GM18870 (cell line): ENCODE data around the gene ATG2B.

ENCODE experiments used
- ATAC-seq: cut with Tn5 transposase; IDR thresholded peaks from one replicate; pipeline ENCODE4 v1.9.1; 2021; ENCODE audit warnings: moderate library complexity; ENCODE audit not compliant: unreplicated experiment

Gene ATG2B, protein sequence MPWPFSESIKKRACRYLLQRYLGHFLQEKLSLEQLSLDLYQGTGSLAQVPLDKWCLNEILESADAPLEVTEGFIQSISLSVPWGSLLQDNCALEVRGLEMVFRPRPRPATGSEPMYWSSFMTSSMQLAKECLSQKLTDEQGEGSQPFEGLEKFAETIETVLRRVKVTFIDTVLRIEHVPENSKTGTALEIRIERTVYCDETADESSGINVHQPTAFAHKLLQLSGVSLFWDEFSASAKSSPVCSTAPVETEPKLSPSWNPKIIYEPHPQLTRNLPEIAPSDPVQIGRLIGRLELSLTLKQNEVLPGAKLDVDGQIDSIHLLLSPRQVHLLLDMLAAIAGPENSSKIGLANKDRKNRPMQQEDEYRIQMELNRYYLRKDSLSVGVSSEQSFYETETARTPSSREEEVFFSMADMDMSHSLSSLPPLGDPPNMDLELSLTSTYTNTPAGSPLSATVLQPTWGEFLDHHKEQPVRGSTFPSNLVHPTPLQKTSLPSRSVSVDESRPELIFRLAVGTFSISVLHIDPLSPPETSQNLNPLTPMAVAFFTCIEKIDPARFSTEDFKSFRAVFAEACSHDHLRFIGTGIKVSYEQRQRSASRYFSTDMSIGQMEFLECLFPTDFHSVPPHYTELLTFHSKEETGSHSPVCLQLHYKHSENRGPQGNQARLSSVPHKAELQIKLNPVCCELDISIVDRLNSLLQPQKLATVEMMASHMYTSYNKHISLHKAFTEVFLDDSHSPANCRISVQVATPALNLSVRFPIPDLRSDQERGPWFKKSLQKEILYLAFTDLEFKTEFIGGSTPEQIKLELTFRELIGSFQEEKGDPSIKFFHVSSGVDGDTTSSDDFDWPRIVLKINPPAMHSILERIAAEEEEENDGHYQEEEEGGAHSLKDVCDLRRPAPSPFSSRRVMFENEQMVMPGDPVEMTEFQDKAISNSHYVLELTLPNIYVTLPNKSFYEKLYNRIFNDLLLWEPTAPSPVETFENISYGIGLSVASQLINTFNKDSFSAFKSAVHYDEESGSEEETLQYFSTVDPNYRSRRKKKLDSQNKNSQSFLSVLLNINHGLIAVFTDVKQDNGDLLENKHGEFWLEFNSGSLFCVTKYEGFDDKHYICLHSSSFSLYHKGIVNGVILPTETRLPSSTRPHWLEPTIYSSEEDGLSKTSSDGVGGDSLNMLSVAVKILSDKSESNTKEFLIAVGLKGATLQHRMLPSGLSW (N-terminal part only)

DNA sequence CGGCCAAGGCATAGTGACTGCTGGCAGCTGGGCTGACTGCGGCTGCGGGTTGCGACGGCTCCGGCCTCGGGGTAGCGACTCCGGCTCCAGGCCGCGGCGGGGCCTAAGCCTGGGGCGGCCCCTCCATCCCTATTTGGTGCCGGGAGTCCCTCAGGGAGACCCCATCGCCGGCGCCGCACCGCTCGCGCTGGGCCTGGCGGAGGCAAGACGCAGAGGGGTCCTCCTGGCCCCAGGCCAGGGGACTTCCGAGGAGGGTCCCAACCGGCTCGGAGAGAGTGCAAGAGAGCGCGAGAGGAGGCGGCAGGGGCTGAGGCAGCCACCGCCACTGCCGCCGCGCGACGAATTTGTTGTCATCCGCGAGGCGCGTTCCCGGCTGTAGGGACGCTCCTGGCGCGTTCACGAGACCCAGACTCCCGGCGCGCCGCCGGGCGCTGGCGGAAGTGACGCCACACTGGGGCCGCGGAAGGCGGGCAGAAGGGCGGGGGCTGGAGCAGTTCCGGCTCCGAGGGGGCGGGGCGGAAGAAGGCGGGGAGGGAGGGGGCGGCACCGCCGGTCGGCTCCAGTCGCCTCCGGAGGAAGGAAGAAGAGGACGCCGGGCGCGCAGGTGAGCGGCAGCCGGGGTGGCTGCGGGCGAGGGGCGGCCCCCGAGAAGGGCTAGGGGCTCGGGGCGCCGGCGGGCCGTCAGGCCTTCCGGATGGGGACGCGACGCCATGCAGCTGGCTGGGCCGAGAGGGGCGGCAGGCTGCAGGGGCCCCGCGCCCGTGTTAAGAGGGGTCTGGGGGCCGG is at the start of gene ATG2B, which contains the start of gene GSKIP:
TSS of gene ATG2B (minus strand) at position 377 of the 786 bp plus-strand sequence. CDS start at position 12, 365 bp downstream.
TSS of gene GSKIP (plus strand) at position 562 of the 786 bp plus-strand sequence. CDS start 18,722 bp downstream, outside the sequence.
- peak; percentile 55 for ATAC-seq

- ATAC-seq = no peak
These were observed 47.0 kb upstream of the ATG2B start for GRCh38 chr14:96410119-96410518.

DNA sequence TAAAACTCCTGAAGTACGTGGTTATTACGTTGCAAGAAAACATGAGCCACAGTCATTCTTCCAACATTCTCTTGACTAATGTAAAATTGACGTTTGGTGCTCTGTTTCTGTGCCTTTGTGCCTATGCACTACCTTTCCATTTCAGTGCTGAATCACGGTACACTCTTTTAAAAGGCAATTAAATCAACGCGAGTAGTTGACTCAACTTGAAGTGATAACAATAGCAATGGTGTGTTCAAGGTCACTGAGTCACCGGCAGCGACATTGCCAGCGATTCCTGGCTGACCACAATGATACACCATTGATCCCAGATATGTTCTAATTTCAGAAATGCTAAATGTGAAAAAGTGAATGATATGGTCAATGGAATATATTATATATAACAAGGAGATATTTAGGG is 46.6 kb upstream of the ATG2B start:
- ATAC-seq = no peak

GRCh38 chr14:96408608-96409007 is 45.5 kb upstream of the ATG2B start:
- no peak for ATAC-seq

GRCh38 chr14:96407935-96408570 is 44.9 kb upstream of the ATG2B start:
- ATAC-seq = no peak

DNA sequence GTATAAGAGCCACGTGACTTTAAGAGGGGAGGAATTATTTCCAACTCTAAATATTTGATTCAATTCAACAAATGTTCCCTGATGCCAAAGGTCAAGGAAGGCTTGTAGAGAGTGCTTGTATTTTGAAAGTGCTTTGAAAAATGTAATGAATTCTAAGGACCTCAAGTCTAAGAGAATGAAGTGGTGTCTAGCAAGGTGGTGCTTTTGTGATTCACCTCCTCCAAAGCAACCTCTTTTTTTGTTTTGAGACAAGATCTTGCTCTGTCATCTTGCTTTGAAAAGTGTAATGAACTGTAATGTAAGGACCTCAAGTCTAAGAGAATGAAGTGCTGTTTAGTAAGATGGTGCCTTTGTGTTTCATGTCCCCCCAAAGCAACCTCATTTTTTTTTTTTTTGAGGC is 42.5 kb upstream of the ATG2B start:
- no peak for ATAC-seq

- no peak for ATAC-seq
These were observed 40.3 kb upstream of the ATG2B start for GRCh38 chr14:96403409-96403808.

DNA sequence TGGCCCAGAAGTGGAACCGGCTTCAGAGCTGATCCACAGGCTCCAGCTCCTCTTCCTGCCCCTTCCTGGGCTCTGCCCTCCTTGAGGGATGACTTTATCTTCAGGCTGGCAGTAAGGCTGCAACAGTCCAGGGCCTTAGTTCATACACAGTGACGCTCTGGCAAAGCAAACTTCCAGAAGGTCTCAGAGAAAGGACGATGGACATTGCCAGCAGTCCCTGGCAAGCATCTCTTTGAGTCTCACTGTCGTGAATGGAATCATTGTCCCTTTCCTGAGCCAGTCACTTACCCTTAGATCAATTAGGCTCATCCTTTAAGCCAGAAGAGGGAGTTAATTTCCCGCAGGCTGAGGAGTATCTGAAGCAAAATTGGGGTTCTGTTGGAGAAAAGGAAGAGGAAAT is 37.4 kb upstream of the ATG2B start:
- ATAC-seq = no peak

DNA sequence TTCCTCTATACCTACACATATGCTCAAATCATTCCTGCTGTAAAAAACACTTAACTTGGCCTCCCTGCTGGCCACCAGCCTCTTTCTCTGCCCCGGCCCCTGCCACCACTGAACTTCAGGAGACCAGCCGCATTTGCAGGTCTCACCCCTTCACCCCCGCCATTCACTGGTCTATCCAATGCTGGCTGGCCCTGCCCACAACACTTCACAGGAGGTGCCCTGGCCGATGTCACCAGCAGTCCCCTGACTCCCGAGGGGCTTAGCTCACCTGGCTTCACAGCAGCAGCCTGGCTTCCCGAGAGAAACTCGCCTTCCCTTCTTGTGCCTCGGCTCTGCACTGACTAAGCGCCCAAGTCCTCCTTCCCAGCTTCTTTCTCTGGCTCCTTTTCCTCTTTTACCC is 36.3 kb upstream of the ATG2B start:
- no peak for ATAC-seq

DNA sequence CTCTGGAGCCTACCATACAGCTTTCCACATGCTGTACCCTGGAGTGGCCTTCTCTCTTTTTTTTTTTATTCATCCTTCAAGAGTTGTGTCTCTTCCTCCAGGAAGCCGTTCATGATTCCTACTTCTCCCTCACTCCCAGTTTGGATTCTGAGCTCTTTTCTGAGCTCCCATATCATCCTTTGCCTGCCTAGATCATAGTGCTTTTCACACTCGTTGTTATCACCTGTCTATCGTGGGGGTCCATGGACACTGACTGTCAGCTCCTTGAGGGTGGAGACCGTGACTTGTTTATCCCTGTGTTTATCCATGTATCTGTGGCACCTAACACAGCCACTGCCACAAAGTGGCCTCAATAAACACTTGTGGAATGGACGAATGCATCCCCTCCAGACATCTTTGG is 35.8 kb upstream of the ATG2B start:
- ATAC-seq = no peak

GRCh38 chr14:96398432-96398831 is 35.3 kb upstream of the ATG2B start:
- no peak for ATAC-seq

- no peak for ATAC-seq
These were observed 31.1 kb upstream of the ATG2B start for GRCh38 chr14:96394047-96394815.

GRCh38 chr14:96393071-96393691 is 30.0 kb upstream of the ATG2B start:
- ATAC-seq = no peak

DNA sequence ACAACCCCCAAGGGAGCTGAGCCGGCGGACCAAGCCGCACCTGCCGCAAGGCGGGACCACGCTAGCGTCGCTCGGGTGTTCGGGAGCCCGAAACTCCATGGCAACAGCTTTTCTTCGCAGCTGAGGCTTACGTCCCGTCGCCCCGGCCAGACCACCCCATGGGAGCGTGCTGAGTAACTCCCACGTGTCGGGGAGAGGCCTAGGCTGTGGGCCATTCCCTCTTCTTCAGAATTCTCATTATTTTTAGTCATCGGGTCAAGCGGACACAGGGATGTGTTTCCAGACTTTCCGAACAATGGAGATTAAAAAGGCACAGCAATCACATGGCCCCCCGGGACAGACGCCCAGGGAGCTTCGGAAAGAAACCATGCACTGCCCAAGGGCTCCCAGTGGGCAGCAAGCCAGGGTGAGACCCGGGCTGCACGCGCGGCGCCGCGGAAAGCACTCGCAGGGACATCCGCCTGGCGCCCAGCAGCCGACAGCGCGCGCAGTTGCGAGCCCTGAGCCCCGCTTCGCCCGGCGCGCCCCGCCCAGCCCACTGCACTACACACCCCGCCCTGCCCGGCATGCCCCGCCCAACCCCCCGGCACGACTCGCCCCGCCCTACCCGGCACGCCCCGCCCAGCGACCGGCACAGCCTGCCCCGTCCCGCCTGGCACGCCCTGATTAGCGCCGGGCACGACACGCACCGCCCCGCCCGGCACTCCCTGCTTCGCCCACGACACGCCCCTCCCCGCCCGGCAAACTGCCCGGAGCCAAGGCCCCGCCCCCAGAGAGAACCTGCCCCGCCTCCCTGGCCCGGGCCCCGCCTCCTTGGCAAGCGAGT is 28.4 kb upstream of the ATG2B start:
- peak; percentile 66 for ATAC-seq

GRCh38 chr14:96390965-96391292 is 27.8 kb upstream of the ATG2B start:
- no peak for ATAC-seq

DNA sequence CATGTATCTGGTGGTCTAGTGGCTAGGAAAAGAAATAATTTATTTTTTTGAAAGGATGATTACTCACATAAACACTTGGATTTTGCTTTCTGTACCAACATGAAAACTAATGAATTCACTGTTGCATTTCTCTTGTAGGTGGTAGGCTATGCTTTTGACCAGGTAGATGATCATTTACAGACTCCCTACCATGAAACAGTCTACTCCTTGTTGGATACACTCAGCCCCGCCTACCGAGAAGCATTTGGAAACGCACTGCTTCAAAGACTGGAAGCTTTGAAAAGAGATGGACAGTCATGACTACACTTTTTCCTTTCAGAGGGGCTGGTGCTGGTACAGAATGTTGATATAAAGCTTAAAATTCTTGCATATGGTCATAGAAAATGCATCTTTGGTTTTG is 22.2 kb upstream of the ATG2B start:
- no peak for ATAC-seq

GRCh38 chr14:96384740-96385139 is 21.6 kb upstream of the ATG2B start:
- no peak for ATAC-seq

- ATAC-seq = no peak
These were observed 20.9 kb upstream of the ATG2B start for GRCh38 chr14:96384053-96384452.
